A673 (cell line): ENCODE measurements around the gene ATG7. TPM values are rescaled to one million over a fixed set of nuclear protein-coding genes. Genes with fewer than 3 reads are reported as not detected.

Experiments
- BruUV-seq: library from RNA; stranded (reverse); fragments of 400-500 nt; replicated peaks from 2 replicates; lab custom pipeline; 2021; lab: Mats Ljungman, UMichigan
- CTCF ChIA-PET: fragments of 300-600 bp; sonication (Branson Sonifier 250); formaldehyde crosslinking; loops from one replicate; lab custom pipeline; 2022; ENCODE audit warnings: antibody characterized with exemption; lab: Charles Lee
- POLR2A ChIA-PET: fragments of 300-600 bp; sonication (Branson Sonifier 250); formaldehyde crosslinking; loops from one replicate; lab custom pipeline; 2022; ENCODE audit warnings: antibody characterized with exemption; ENCODE audit not compliant: low non-redundant PET; lab: Charles Lee
- DNase-seq: peaks from one replicate; pipeline ENCODE4 v3.0.0-alpha.2; 2015; ENCODE audit warnings: low spot score
- H3K27ac ChIP-seq: fragments of 200-600 bp; sonication (generic); 2 replicates; pipeline ENCODE4 v1.5.1; 2016; ENCODE audit warnings: mixed run types, low read depth, mild to moderate bottlenecking, mixed read lengths, antibody characterized with exemption, low read length; ENCODE audit not compliant: poor library complexity, severe bottlenecking
- H3K27me3 ChIP-seq: fragments of 200-600 bp; sonication (generic); replicated peaks from 2 replicates; pipeline ENCODE4 v1.6.1; 2017; ENCODE audit warnings: mixed run types, low read depth, mild to moderate bottlenecking, mixed read lengths, antibody characterized with exemption, low read length; ENCODE audit not compliant: insufficient read depth, poor library complexity
- H3K36me3 ChIP-seq: fragments of 200-600 bp; sonication (generic); 2 replicates; pipeline ENCODE4 v1.6.1; 2016; ENCODE audit warnings: mixed run types, mild to moderate bottlenecking, mixed read lengths, antibody characterized with exemption, low read length; ENCODE audit not compliant: insufficient read depth, poor library complexity, severe bottlenecking
- H3K4me1 ChIP-seq: fragments of 200-600 bp; sonication (generic); 2 replicates; pipeline ENCODE4 v1.6.1; 2017; ENCODE audit warnings: mixed run types, mild to moderate bottlenecking, mixed read lengths, antibody characterized with exemption, low read length; ENCODE audit not compliant: insufficient read depth, poor library complexity, severe bottlenecking
- H3K4me3 ChIP-seq: fragments of 200-600 bp; sonication (generic); 2 replicates; pipeline ENCODE4 v1.5.1; 2016; ENCODE audit warnings: low read depth, mixed run types, mild to moderate bottlenecking, mixed read lengths, low read length; ENCODE audit not compliant: poor library complexity, severe bottlenecking
- H3K9me3 ChIP-seq: fragments of 200-600 bp; sonication (generic); 2 replicates; pipeline ENCODE4 v1.6.1; 2016; ENCODE audit warnings: mixed run types, low read depth, mild to moderate bottlenecking, mixed read lengths, antibody characterized with exemption, low read length; ENCODE audit not compliant: poor library complexity, severe bottlenecking
- EZH2 ChIP-seq: fragments of 200-600 bp; sonication (generic); IDR thresholded peaks from 2 replicates; pipeline ENCODE4 v1.6.1; 2017; ENCODE audit warnings: borderline replicate concordance, low read depth, mild to moderate bottlenecking, mixed read lengths, antibody characterized with exemption, low read length; ENCODE audit not compliant: poor library complexity, severe bottlenecking
- intact Hi-C: fragments of 100-400 bp; cut with micrococcal nuclease; formaldehyde crosslinking; loops from one replicate; pipeline ENCODE4 v1.10.0; 2022; ENCODE audit not compliant: unreplicated experiment
- total RNA-seq: library from RNA; stranded (reverse); gene quantifications from 2 replicates; pipeline ENCODE4 v1.2.3, GENCODE V29; 2021
- TF ChIP-seq, protein P1 (sequence below): fragments of 300-800, 200-600 bp; sonication (generic); conservative IDR thresholded peaks from 2 replicates; pipeline ENCODE4 v1.5.1; 2017; ENCODE audit warnings: low read depth, mild to moderate bottlenecking, antibody characterized with exemption, low read length, moderate library complexity, mixed read lengths

Gene ATG7
- total RNA-seq, 1 experiment from 2014 or later = 30.9 TPM

DNA sequence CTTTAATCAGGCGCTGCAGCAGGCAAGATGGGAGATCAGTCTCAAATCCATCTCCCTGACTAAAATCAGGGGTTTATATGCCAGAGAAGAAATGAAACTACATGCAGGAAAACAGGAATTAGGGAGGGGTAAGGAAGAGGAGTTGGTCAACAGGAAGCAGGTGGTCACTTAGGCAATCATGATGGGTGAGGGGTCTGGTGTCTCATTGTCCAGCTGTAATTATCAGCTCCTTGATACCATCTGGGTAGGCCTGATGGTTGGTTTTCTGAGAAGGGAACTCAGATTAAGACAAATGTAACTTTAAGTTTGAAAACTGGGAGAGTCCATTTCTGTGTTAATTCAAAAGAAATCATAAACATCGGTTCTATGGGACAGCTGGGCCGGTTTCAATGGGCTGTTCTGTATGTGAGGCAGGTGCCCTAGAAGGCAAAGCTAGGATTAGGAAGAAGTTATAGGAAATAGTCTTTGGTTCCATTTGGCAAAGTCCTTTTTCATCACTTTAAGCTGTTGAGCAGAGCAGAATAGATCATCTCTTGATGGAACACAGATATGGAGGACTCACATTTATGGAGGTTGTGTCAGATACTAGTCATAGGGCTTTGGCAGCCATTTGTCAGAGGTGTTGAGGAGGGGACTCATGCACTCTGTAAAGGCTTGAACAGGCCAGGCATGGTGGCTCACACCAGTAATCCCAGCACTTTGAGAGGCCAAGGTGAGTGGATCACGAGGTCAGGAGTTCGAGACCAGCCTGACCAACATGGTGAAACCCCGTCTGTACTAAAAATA is 222.1 kb downstream of the ATG7 start:
- H3K36me3 ChIP-seq = no peaks in the 10 kb centered on the region
- POLR2A ChIA-PET = interaction anchor here (0.6 kb wide), 1 partner anchor 41 kb away, joined by 3 read pairs; no protein-coding TSS in a partner anchor
- no peaks in the 10 kb centered on the region for H3K27me3 ChIP-seq
- no TSS peak for BruUV-seq
- DNase-seq = no peak
- intact Hi-C loops = no loop called here
- TF ChIP-seq, protein P1, sequence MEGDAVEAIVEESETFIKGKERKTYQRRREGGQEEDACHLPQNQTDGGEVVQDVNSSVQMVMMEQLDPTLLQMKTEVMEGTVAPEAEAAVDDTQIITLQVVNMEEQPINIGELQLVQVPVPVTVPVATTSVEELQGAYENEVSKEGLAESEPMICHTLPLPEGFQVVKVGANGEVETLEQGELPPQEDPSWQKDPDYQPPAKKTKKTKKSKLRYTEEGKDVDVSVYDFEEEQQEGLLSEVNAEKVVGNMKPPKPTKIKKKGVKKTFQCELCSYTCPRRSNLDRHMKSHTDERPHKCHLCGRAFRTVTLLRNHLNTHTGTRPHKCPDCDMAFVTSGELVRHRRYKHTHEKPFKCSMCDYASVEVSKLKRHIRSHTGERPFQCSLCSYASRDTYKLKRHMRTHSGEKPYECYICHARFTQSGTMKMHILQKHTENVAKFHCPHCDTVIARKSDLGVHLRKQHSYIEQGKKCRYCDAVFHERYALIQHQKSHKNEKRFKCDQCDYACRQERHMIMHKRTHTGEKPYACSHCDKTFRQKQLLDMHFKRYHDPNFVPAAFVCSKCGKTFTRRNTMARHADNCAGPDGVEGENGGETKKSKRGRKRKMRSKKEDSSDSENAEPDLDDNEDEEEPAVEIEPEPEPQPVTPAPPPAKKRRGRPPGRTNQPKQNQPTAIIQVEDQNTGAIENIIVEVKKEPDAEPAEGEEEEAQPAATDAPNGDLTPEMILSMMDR = no peak
- no peak for TF ChIP-seq EZH2
- no peak overlapping the region for H3K4me3 ChIP-seq
- H3K9me3 ChIP-seq = no peaks in the 10 kb centered on the region
- H3K4me1 ChIP-seq = peaks cover 4% of the 10 kb centered on the region
- no peak overlapping the region for H3K27ac ChIP-seq
- CTCF ChIA-PET = no interaction called here

DNA sequence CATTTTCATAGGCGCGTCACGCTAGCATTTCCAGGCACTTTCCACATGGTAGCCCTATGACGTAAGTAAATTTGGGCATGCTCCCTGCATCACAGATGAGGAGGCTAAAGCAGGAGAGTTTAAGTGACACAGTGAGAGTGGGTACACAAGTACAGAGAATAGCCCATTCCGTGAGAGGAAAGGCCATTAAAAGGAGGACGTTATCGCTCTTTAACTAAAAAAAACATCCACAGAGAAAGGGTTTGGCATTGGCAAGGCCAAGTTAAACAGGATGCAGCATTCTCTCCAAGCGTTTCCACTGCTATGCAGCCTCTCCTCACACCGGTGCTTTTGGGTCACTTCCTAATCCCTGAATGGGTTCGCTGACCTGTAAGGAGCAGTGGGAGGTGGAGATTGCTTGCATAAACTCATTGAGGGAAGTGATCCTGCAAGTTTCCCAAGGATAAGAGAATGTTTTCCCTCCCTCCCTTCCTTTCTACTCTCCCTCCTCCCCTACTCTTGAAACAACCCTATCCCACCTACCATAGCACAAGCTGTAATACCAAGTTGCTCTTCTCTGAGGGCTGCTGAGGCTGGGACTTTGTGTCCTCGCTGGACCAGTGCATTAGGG is 223.9 kb downstream of the ATG7 start:
- no peak for DNase-seq
- peaks cover 4% of the 10 kb centered on the region for H3K4me1 ChIP-seq
- ChIA-PET POLR2A (no interaction called here), CTCF (no interaction called here)
- no TSS peak for BruUV-seq
- H3K9me3 ChIP-seq = no peaks in the 10 kb centered on the region
- intact Hi-C loops = no loop called here
- H3K27ac ChIP-seq = no peak overlapping the region
- no peak overlapping the region for H3K4me3 ChIP-seq
- TF ChIP-seq, protein P1 = no peak
- TF ChIP-seq EZH2 = no peak
- H3K36me3 ChIP-seq = no peaks in the 10 kb centered on the region
- H3K27me3 ChIP-seq = no peaks in the 10 kb centered on the region

DNA sequence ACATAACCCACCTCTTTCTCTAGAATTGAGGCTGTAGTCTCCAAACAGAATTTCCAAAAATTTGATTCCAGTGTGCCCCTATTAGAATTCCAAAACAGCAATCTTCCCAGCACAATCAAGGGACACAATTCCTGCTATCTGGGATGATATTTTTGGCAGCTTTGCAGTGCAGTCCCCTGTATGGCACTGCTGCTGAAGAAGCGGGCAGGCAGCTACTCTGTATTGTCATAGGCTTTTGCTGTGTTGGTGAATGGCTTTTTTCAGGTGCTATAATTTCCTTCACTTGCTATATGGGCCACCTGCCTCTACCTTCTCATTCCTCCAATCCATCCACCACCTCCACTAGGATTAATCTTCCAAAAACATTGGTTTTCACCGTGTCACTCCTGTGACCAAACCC is 226.0 kb downstream of the ATG7 start:
- H3K27me3 ChIP-seq = no peaks in the 10 kb centered on the region
- BruUV-seq = no TSS peak
- intact Hi-C loops = no loop called here
- H3K4me3 ChIP-seq = no peak overlapping the region
- H3K27ac ChIP-seq = no peak overlapping the region
- H3K36me3 ChIP-seq = no peaks in the 10 kb centered on the region
- no peak for DNase-seq
- TF ChIP-seq EZH2 = no peak
- TF ChIP-seq, protein P1 = no peak
- H3K4me1 ChIP-seq = peaks cover 4% of the 10 kb centered on the region
- H3K9me3 ChIP-seq = no peaks in the 10 kb centered on the region
- ChIA-PET CTCF (no interaction called here), POLR2A (no interaction called here)
